GM19035 (cell line): ENCODE data around the gene ACBD6.
A peak's percentile ranks its signal among the peaks of the same experiment; 100 is the strongest.

Experiments used
- ATAC-seq: cut with Tn5 transposase; IDR thresholded peaks from one replicate; pipeline ENCODE4 v1.9.1; 2021; ENCODE audit not compliant: unreplicated experiment

The ACBD6 gene

GRCh38 chr1:180380259-180381183 is 121.9 kb downstream of the ACBD6 start:
- ATAC-seq = no peak

- ATAC-seq = no peak
Measured at GRCh38 chr1:180376800-180377199, 125.6 kb downstream of the ACBD6 start.

- ATAC-seq = no peak
Measured at GRCh38 chr1:180376253-180376652, 126.1 kb downstream of the ACBD6 start.

- no peak for ATAC-seq
Measured at GRCh38 chr1:180372728-180373127, 129.6 kb downstream of the ACBD6 start.

- ATAC-seq = no peak
Measured at GRCh38 chr1:180370597-180370996, 131.8 kb downstream of the ACBD6 start.

- ATAC-seq = no peak
Measured at GRCh38 chr1:180370188-180370587, 132.2 kb downstream of the ACBD6 start.

- ATAC-seq = no peak
Measured at GRCh38 chr1:180369061-180369460, 133.3 kb downstream of the ACBD6 start.

- ATAC-seq = no peak
Measured at GRCh38 chr1:180366371-180367068, 135.9 kb downstream of the ACBD6 start.

GRCh38 chr1:180365039-180365438 is 137.3 kb downstream of the ACBD6 start:
- ATAC-seq = no peak

GRCh38 chr1:180363246-180363995 is 139.0 kb downstream of the ACBD6 start:
- no peak for ATAC-seq

- no peak for ATAC-seq
Measured at GRCh38 chr1:180360333-180361075, 141.9 kb downstream of the ACBD6 start.

- no peak for ATAC-seq
Measured at GRCh38 chr1:180358649-180359048, 143.7 kb downstream of the ACBD6 start.

GRCh38 chr1:180353945-180354344 is 148.4 kb downstream of the ACBD6 start:
- no peak for ATAC-seq

- no peak for ATAC-seq
Measured at GRCh38 chr1:180352588-180352987, 149.8 kb downstream of the ACBD6 start.

GRCh38 chr1:180352021-180352420 is 150.4 kb downstream of the ACBD6 start:
- ATAC-seq = no peak

- ATAC-seq = no peak
Measured at GRCh38 chr1:180345148-180345547, 157.2 kb downstream of the ACBD6 start.

- ATAC-seq = peak; percentile 50
Measured at GRCh38 chr1:180343921-180344769, 158.2 kb downstream of the ACBD6 start.

- no peak for ATAC-seq
Measured at GRCh38 chr1:180327089-180327488, 175.3 kb downstream of the ACBD6 start.

- ATAC-seq = no peak
Measured at GRCh38 chr1:180312926-180313325, 189.5 kb downstream of the ACBD6 start.
